Mesenchymal stem cell (in vitro differentiated cells and primary cell): ENCODE data around the gene KCNH2.

Experiments
- DNase-seq: peaks from one replicate; pipeline ENCODE4 v3.0.0-alpha.2; 2013
- H2AFZ ChIP-seq: one replicate; pipeline ENCODE4 v1.6.1; 2013; ENCODE audit warnings: low read depth, mild to moderate bottlenecking, control low read depth, inconsistent platforms, low read length, moderate library complexity
- H2AK5ac ChIP-seq: 2 replicates; pipeline ENCODE4 v1.6.1; 2013; ENCODE audit warnings: low read length, moderate library complexity, mild to moderate bottlenecking, inconsistent platforms; ENCODE audit not compliant: severe bottlenecking
- H2BK120ac ChIP-seq: one replicate; pipeline ENCODE4 v1.6.1; 2013; ENCODE audit warnings: low read depth, mild to moderate bottlenecking, inconsistent platforms, low read length, moderate library complexity
- H2BK12ac ChIP-seq, 2 experiments: one replicate each; pipeline ENCODE4 v1.6.1; 2013; ENCODE audit warnings: inconsistent platforms in 2 of 2, low read length in 2 of 2, mild to moderate bottlenecking in 2 of 2, moderate library complexity in 2 of 2, control low read depth in 1 of 2
- H2BK15ac ChIP-seq: one replicate; pipeline ENCODE4 v1.6.1; 2013; ENCODE audit warnings: mild to moderate bottlenecking, low read depth, inconsistent platforms; ENCODE audit not compliant: poor library complexity, severe bottlenecking
- H2BK5ac ChIP-seq: 2 replicates; pipeline ENCODE4 v1.6.1; 2013; ENCODE audit warnings: low read depth, mild to moderate bottlenecking, low read length, control low read depth, inconsistent platforms; ENCODE audit not compliant: poor library complexity, severe bottlenecking
- H3K14ac ChIP-seq, 2 experiments: one replicate each; pipeline ENCODE4 v1.6.1; 2013; ENCODE audit warnings: inconsistent platforms in 2 of 2, low read length in 2 of 2, control low read depth in 1 of 2, mild to moderate bottlenecking in 1 of 2, moderate library complexity in 1 of 2
- H3K18ac ChIP-seq, 2 experiments: one replicate each; pipeline ENCODE4 v1.6.1; 2013; ENCODE audit warnings: inconsistent platforms in 2 of 2, low read length in 2 of 2, control low read depth in 1 of 2, low read depth in 1 of 2, mild to moderate bottlenecking in 1 of 2
- H3K23ac ChIP-seq, 2 experiments: one replicate each; pipeline ENCODE4 v1.6.1; 2013; ENCODE audit warnings: inconsistent platforms in 2 of 2, low read length in 2 of 2, mild to moderate bottlenecking in 2 of 2, moderate library complexity in 2 of 2, control low read depth in 1 of 2
- H3K27ac ChIP-seq: 2 replicates; pipeline ENCODE4 v1.5.1; 2013; ENCODE audit warnings: mild to moderate bottlenecking, moderate library complexity, low read length, control low read depth, inconsistent platforms; ENCODE audit not compliant: poor library complexity, severe bottlenecking
- H3K27me3 ChIP-seq, 2 experiments: 2 replicates each; pipeline versions ENCODE4 v1.6.1 to v1.7.0; 2013; ENCODE audit warnings: low read length in 2 of 2, mild to moderate bottlenecking in 2 of 2, moderate library complexity in 2 of 2, control low read depth in 1 of 2, inconsistent platforms in 1 of 2; ENCODE audit not compliant: control insufficient read depth in 1 of 2, insufficient read depth in 1 of 2
- H3K36me3 ChIP-seq, 2 experiments: 2 replicates each; pipeline versions ENCODE4 v1.6.1 to v1.7.0; 2013; ENCODE audit warnings: low read length in 2 of 2, control low read depth in 1 of 2, inconsistent platforms in 1 of 2, low read depth in 1 of 2, mild to moderate bottlenecking in 1 of 2; ENCODE audit not compliant: insufficient read depth in 2 of 2, control insufficient read depth in 1 of 2
- H3K4ac ChIP-seq, 2 experiments: one replicate each; pipeline ENCODE4 v1.6.1; 2013; ENCODE audit warnings: inconsistent platforms in 2 of 2, low read length in 2 of 2, mild to moderate bottlenecking in 2 of 2, moderate library complexity in 2 of 2, control low read depth in 1 of 2, low read depth in 1 of 2
- H3K4me1 ChIP-seq: 2 replicates; pipeline ENCODE4 v1.6.1; 2013; ENCODE audit warnings: low read depth, low read length, control low read depth; ENCODE audit not compliant: control insufficient read depth, insufficient read depth
- H3K4me2 ChIP-seq: 2 replicates; pipeline ENCODE4 v1.6.1; 2013; ENCODE audit warnings: low read length, mild to moderate bottlenecking, inconsistent platforms; ENCODE audit not compliant: poor library complexity, severe bottlenecking
- H3K4me3 ChIP-seq, 2 experiments: 2 replicates each; pipeline versions ENCODE4 v1.5.1 to v1.7.0; 2013; ENCODE audit warnings: low read length in 2 of 2, mild to moderate bottlenecking in 2 of 2, control low read depth in 1 of 2, low read depth in 1 of 2; ENCODE audit not compliant: insufficient read depth in 1 of 2
- H3K79me1 ChIP-seq: replicated peaks from 2 replicates; pipeline ENCODE4 v1.6.1; 2013; ENCODE audit warnings: mild to moderate bottlenecking, control low read depth, low read length, inconsistent platforms; ENCODE audit not compliant: poor library complexity, severe bottlenecking
- H3K9ac ChIP-seq: 2 replicates; pipeline ENCODE4 v1.7.0; 2013; ENCODE audit warnings: mild to moderate bottlenecking, low read length, moderate library complexity
- H3K9me3 ChIP-seq: 2 replicates; pipeline ENCODE4 v1.7.0; 2013; ENCODE audit warnings: mild to moderate bottlenecking, low read length; ENCODE audit not compliant: control insufficient read depth
- H4K8ac ChIP-seq: one replicate; pipeline ENCODE4 v1.6.1; 2013; ENCODE audit warnings: inconsistent platforms, mild to moderate bottlenecking, low read length, moderate library complexity
- H4K91ac ChIP-seq: one replicate; pipeline ENCODE4 v1.6.1; 2013; ENCODE audit warnings: mild to moderate bottlenecking, low read length, inconsistent platforms
- WGBS: methylation state at CpG from one replicate; pipeline ENCODE4 v1.1.7; 2013; ENCODE audit warnings: mixed read lengths; 5-methylcytosine and 5-hydroxymethylcytosine counted together

Gene KCNH2

DNA sequence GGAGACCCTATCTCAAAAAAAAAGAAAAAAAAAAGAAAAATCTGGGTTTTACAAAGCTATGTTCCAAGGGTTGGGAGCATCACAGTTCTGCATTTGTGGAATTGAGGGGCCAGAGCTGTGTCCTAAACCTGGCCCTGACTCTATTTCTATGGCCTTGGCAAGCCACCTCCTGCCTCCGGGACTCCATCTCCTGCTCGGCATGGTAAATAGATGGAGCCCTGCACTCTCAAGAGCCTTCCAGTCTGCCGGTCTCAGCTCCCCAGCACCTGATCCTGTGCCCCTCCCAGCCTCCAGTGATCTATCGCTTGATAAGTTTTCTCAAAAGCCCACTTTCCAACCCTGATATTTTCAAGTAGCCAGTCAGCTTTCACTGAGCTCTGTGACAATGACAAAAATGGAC lies 43.0 kb downstream of the KCNH2 start:
- no peak overlapping the region for H3K4me2 ChIP-seq
- H2BK120ac ChIP-seq, result no peak overlapping the region
- no peak overlapping the region for H3K14ac ChIP-seq
- H3K36me3 ChIP-seq, result no peaks in the 10 kb centered on the region
- no peak overlapping the region for H2AK5ac ChIP-seq
- no peak overlapping the region for H2BK12ac ChIP-seq
- H3K27ac ChIP-seq, result no peak overlapping the region
- H3K4me3 ChIP-seq, result no peak overlapping the region
- 95% methylated on average over 4 of the region's 4 CpGs for WGBS
- H4K8ac ChIP-seq, result no peak overlapping the region
- H3K9ac ChIP-seq, result no peak overlapping the region
- no peaks in the 10 kb centered on the region for H3K79me1 ChIP-seq
- no peak overlapping the region for H4K91ac ChIP-seq
- H2BK5ac ChIP-seq, result no peak overlapping the region
- H2BK15ac ChIP-seq, result no peak overlapping the region
- DNase-seq, result no peak
- H3K18ac ChIP-seq, result no peak overlapping the region
- no peak overlapping the region for H2AFZ ChIP-seq
- H3K4me1 ChIP-seq, result no peaks in the 10 kb centered on the region
- H3K23ac ChIP-seq, result no peak overlapping the region
- H3K27me3 ChIP-seq, result peaks cover 17 to 46% of the 10 kb centered on the region in 2 experiments
- H3K9me3 ChIP-seq, result no peaks in the 10 kb centered on the region
- no peak overlapping the region for H3K4ac ChIP-seq

DNA sequence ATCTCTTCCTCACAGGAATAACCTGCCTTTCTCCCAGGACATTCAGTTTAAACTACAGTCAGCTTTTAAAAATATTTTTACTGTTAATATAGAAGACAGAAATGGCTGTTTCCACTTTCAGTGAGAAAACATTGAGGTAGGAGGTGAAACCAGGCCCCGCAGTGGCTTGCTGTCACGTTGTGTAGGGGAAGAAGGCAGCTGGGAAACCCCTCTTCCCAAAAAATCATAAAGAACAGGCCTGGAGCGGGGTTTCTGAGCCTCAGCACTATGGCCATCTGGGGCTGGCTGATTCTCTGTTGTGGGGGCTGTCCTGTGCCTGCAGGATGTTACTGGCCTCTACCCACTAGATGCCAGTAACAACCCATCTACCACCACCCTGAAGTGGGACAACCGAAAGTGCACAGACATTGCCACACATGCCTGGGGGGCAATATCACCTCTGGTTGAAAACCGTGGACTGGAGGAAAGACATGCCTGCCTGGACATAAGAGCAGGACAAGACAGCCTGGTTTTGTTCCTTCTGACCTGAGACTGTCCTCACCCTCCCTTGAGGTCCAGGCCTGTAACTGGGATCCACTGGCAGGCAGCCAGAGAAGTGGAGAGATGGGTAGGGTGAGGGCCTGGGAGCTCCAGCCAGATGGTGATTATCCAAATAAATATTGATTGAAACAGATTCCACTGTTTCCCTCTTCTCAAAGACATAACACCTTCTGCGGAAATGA lies 43.9 kb downstream of the KCNH2 start:
- WGBS, result 92% methylated on average over 5 of the region's 6 CpGs
- H2BK12ac ChIP-seq, result no peak overlapping the region
- H2BK15ac ChIP-seq, result no peak overlapping the region
- H3K18ac ChIP-seq, result no peak overlapping the region
- H4K91ac ChIP-seq, result no peak overlapping the region
- no peak overlapping the region for H3K4ac ChIP-seq
- DNase-seq, result no peak
- no peaks in the 10 kb centered on the region for H3K79me1 ChIP-seq
- no peak overlapping the region for H3K4me3 ChIP-seq
- H3K27me3 ChIP-seq, result peaks cover 14 to 51% of the 10 kb centered on the region in 2 experiments
- H3K9ac ChIP-seq, result no peak overlapping the region
- no peak overlapping the region for H3K4me2 ChIP-seq
- H2BK5ac ChIP-seq, result no peak overlapping the region
- H3K14ac ChIP-seq, result no peak overlapping the region
- H3K9me3 ChIP-seq, result no peaks in the 10 kb centered on the region
- no peak overlapping the region for H2BK120ac ChIP-seq
- H4K8ac ChIP-seq, result no peak overlapping the region
- no peak overlapping the region for H3K27ac ChIP-seq
- no peak overlapping the region for H2AK5ac ChIP-seq
- no peaks in the 10 kb centered on the region for H3K4me1 ChIP-seq
- H3K23ac ChIP-seq, result no peak overlapping the region
- H3K36me3 ChIP-seq, result no peaks in the 10 kb centered on the region
- H2AFZ ChIP-seq, result no peak overlapping the region

DNA sequence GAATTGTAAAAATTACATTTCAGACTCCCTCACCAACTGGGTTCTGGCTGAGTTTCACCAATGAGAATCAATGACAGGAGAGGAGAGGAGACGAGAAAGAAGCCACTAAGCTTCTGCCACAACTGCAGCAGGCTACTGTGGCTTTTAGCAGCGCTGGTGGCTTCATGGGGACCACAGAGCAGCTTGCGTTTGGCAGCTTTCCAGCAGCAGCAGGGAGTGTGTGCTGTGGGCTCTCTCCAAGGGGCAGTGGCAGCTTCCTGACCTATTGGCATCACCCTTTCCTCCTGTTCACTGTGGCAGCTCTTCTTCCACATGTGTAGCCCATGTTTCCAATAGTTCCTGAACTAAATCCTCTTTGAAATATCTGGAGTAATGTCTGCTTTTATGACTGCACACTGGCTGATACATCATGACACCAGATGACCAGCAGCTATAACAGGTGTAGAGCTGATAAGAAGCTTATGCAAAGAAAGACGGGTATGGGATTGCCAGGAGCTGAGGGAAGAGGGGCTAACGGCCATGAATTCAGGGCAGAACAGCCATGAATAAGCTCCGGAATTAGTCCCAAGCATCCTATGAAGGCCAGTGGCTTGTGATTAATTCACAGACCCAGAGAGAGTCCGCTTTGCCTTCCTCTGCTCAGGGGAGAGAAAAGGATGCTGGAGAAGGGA lies 46.8 kb downstream of the KCNH2 start:
- no peaks in the 10 kb centered on the region for H3K4me1 ChIP-seq
- H3K27ac ChIP-seq, result no peak overlapping the region

DNA sequence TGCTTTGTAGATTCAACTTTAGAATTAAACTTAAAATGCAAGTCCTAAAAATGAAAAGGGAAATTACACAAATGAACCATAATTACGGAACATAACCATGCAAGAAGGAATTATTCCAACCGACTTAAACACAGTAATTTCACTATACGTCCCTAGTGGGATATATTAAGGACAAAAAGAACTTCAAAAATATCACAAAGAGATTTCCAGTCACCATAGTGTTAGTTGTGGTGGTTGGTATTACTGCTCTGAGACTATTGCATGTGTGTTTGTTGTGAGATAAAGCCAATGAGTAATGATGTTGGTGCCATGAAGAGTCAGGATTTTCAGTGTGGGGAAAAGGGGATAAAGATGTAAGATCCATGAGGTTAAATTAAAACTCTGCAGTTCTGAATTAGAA lies 49.6 kb downstream of the KCNH2 start:
- no peak overlapping the region for H3K23ac ChIP-seq
- no peak overlapping the region for H2BK12ac ChIP-seq
- no CpG with 5 or more reads among the region's 3 CpGs for WGBS
- no peak overlapping the region for H4K91ac ChIP-seq
- no peak overlapping the region for H3K4me2 ChIP-seq
- H3K36me3 ChIP-seq, result no peaks in the 10 kb centered on the region
- H3K27ac ChIP-seq, result no peak overlapping the region
- no peak overlapping the region for H4K8ac ChIP-seq
- no peak overlapping the region for H2AFZ ChIP-seq
- H2AK5ac ChIP-seq, result no peak overlapping the region
- H3K79me1 ChIP-seq, result no peaks in the 10 kb centered on the region
- no peak overlapping the region for H3K14ac ChIP-seq
- H2BK120ac ChIP-seq, result no peak overlapping the region
- H3K4me3 ChIP-seq, result no peak overlapping the region
- no peak overlapping the region for H3K4ac ChIP-seq
- no peak for DNase-seq
- H3K18ac ChIP-seq, result no peak overlapping the region
- no peaks in the 10 kb centered on the region for H3K9me3 ChIP-seq
- no peak overlapping the region for H3K9ac ChIP-seq
- no peaks in the 10 kb centered on the region for H3K4me1 ChIP-seq
- peaks cover 20 to 33% of the 10 kb centered on the region in 2 experiments for H3K27me3 ChIP-seq
- H2BK15ac ChIP-seq, result no peak overlapping the region
- H2BK5ac ChIP-seq, result no peak overlapping the region

More for the DNA sequence above, 46.8 kb downstream of the KCNH2 start:
- H3K4me3 ChIP-seq, result no peak overlapping the region
- no peaks in the 10 kb centered on the region for H3K79me1 ChIP-seq
- WGBS, result 75% methylated on average over 7 of the region's 7 CpGs
- H2AK5ac ChIP-seq, result no peak overlapping the region
- H2AFZ ChIP-seq, result no peak overlapping the region
- H2BK120ac ChIP-seq, result no peak overlapping the region
- no peak overlapping the region for H3K14ac ChIP-seq
- H3K18ac ChIP-seq, result no peak overlapping the region
- H3K4me2 ChIP-seq, result no peak overlapping the region
- no peak overlapping the region for H2BK12ac ChIP-seq
- no peak overlapping the region for H2BK5ac ChIP-seq
- no peak for DNase-seq
- H4K91ac ChIP-seq, result no peak overlapping the region
- no peaks in the 10 kb centered on the region for H3K9me3 ChIP-seq
- no peak overlapping the region for H3K4ac ChIP-seq
- no peak overlapping the region for H4K8ac ChIP-seq
- H3K23ac ChIP-seq, result no peak overlapping the region
- H2BK15ac ChIP-seq, result no peak overlapping the region
- H3K9ac ChIP-seq, result no peak overlapping the region
- H3K27me3 ChIP-seq, result peaks cover 8 to 40% of the 10 kb centered on the region in 2 experiments
- no peaks in the 10 kb centered on the region for H3K36me3 ChIP-seq
